Fibroblast of lung (primary cell): ENCODE data around the gene WTAP. TPM values are rescaled to one million over a fixed set of nuclear protein-coding genes. Genes with fewer than 3 reads are reported as not detected.
A peak's percentile ranks its signal among the peaks of the same experiment; 100 is the strongest.

Source experiments
- DNase-seq, 2 donors: peaks; one replicate each; pipeline versions ENCODE4 v3.0.0 to v3.0.0-alpha.2; 2010; ENCODE audit warnings: low read depth in 2 of 2
- H2AFZ ChIP-seq: 2 replicates; pipeline ENCODE4 v1.5.1; 2012; ENCODE audit warnings: low read length, control low read depth, inconsistent platforms
- H3K27ac ChIP-seq: 2 replicates; pipeline ENCODE4 v1.5.1; 2011; ENCODE audit warnings: low read length, control low read depth; ENCODE audit not compliant: insufficient read depth
- H3K27me3 ChIP-seq: 2 replicates; pipeline ENCODE4 v1.5.1; 2011; ENCODE audit warnings: mild to moderate bottlenecking, low read length; ENCODE audit not compliant: control insufficient read depth, insufficient read depth
- H3K36me3 ChIP-seq: 2 replicates; pipeline ENCODE4 v1.5.1; 2011; ENCODE audit warnings: low read length; ENCODE audit not compliant: control insufficient read depth, insufficient read depth
- H3K4me1 ChIP-seq: 2 replicates; pipeline ENCODE4 v1.5.1; 2011; ENCODE audit warnings: low read length; ENCODE audit not compliant: control insufficient read depth, insufficient read depth; ENCODE audit errors: extremely low read depth
- H3K4me2 ChIP-seq: 2 replicates; pipeline ENCODE4 v1.5.1; 2011; ENCODE audit warnings: low read length, control low read depth; ENCODE audit not compliant: insufficient read depth; ENCODE audit errors: extremely low read depth
- H3K4me3 ChIP-seq, 4 experiments: fragments of 200-600 bp in 1 of 4; sonication (generic) in 1 of 4; replicated peaks in 1 of 4; 2 replicates each; pipeline ENCODE4 v1.5.1; 2011 to 2016; ENCODE audit warnings: low read length in 4 of 4, low read depth in 3 of 4, mild to moderate bottlenecking in 3 of 4, control low read depth in 2 of 4, inconsistent platforms in 1 of 4, mixed read lengths in 1 of 4; ENCODE audit not compliant: insufficient read depth in 1 of 4; ENCODE audit errors: control extremely low read depth in 1 of 4
- H3K79me2 ChIP-seq: 2 replicates; pipeline ENCODE4 v1.5.1; 2012; ENCODE audit warnings: mild to moderate bottlenecking, low read length, inconsistent platforms; ENCODE audit not compliant: control insufficient read depth, insufficient read depth
- H3K9ac ChIP-seq: 2 replicates; pipeline ENCODE4 v1.5.1; 2011; ENCODE audit warnings: mild to moderate bottlenecking, low read length, control low read depth; ENCODE audit not compliant: insufficient read depth
- H3K9me3 ChIP-seq: 2 replicates; pipeline ENCODE4 v1.5.1; 2012; ENCODE audit warnings: low read depth, low read length; ENCODE audit not compliant: control insufficient read depth, insufficient read depth
- H4K20me1 ChIP-seq: 2 replicates; pipeline ENCODE4 v1.5.1; 2011; ENCODE audit warnings: low read length; ENCODE audit not compliant: control insufficient read depth, insufficient read depth; ENCODE audit errors: extremely low read depth
- EZH2 ChIP-seq: IDR thresholded peaks from 2 replicates; pipeline ENCODE4 v1.5.1; 2012; ENCODE audit warnings: low read length, control low read depth, mild to moderate bottlenecking; ENCODE audit errors: missing control alignments
- polyA plus RNA-seq, 2 donors: library from polyadenylated mRNA; depleted of rRNA in 1 of 2; stranded (reverse) in 1 of 2; unstranded in 1 of 2; fragments of >200 nt; gene quantifications; 2 replicates each; pipeline ENCODE4 v1.2.1, GENCODE V29; 2011 to 2012; ENCODE audit warnings: missing spikeins in 1 of 2
- total RNA-seq: library from RNA; depleted of rRNA; stranded (reverse); fragments of >200 nt; gene quantifications from 2 replicates; pipeline ENCODE4 v1.2.1, GENCODE V29; 2014
- TF ChIP-seq, protein P1 (sequence below), 2 donors: IDR thresholded peaks in 1 of 2; conservative IDR thresholded peaks in 1 of 2; 1 replicate in 1 of 2; 2 replicates in 1 of 2; pipeline ENCODE4 v1.5.1; 2011 to 2012; ENCODE audit warnings: low read length in 2 of 2, control low read depth in 1 of 2, inconsistent platforms in 1 of 2, low read depth in 1 of 2, mild to moderate bottlenecking in 1 of 2

The WTAP gene
- total and polyA plus RNA-seq, 2 donors (not counting 1 experiment from before 2014, with no cell fraction given): 52.7 to 124 TPM

GRCh38 chr6:159789377-159790148 is 62.3 kb downstream of the WTAP start, which contains the start of gene TCP1:
TCP1 (minus strand) TSS chr6:159789602; CDS start chr6:159789468, 134 bp downstream.
- no peaks in the 10 kb centered on the region for H3K27me3 ChIP-seq
- no peak for TF ChIP-seq EZH2
- TF ChIP-seq, protein P1, sequence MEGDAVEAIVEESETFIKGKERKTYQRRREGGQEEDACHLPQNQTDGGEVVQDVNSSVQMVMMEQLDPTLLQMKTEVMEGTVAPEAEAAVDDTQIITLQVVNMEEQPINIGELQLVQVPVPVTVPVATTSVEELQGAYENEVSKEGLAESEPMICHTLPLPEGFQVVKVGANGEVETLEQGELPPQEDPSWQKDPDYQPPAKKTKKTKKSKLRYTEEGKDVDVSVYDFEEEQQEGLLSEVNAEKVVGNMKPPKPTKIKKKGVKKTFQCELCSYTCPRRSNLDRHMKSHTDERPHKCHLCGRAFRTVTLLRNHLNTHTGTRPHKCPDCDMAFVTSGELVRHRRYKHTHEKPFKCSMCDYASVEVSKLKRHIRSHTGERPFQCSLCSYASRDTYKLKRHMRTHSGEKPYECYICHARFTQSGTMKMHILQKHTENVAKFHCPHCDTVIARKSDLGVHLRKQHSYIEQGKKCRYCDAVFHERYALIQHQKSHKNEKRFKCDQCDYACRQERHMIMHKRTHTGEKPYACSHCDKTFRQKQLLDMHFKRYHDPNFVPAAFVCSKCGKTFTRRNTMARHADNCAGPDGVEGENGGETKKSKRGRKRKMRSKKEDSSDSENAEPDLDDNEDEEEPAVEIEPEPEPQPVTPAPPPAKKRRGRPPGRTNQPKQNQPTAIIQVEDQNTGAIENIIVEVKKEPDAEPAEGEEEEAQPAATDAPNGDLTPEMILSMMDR (conservative IDR thresholded peaks at IDR 0.05 in 1 of 2, IDR thresholded peaks at IDR 0.05 in 1 of 2; ENCODE audit: low read depth in 1 of 2, low read length in 2 of 2): no peak
- H2AFZ ChIP-seq: peak within 1 kb of the TSS; percentile 89
- H3K9me3 ChIP-seq: no peaks in the 10 kb centered on the region
- peak within 1 kb of the TSS; percentile 93 for H3K4me2 ChIP-seq
- peaks cover 80% of the 10 kb centered on the region for H3K79me2 ChIP-seq
- peak within 1 kb of the TSS; percentile 72 to 98 (median 90) for H3K4me3 ChIP-seq
- peaks cover 9% of the 10 kb centered on the region for H3K36me3 ChIP-seq
- H3K4me1 ChIP-seq: peaks cover 14% of the 10 kb centered on the region
- no peaks in the 10 kb centered on the region for H4K20me1 ChIP-seq
- peak within 1 kb of the TSS; percentile 85 for H3K27ac ChIP-seq
- H3K9ac ChIP-seq: peak within 1 kb of the TSS; percentile 95
- peak; percentile 99 to 100 for DNase-seq

GRCh38 chr6:159790149-159790955 is 63.0 kb downstream of the WTAP start, which contains the start of gene MRPL18:
MRPL18 (plus strand) TSS chr6:159790467; CDS start chr6:159790588, 121 bp downstream.
- H3K36me3 ChIP-seq: peaks cover 5% of the 10 kb centered on the region
- no peaks in the 10 kb centered on the region for H3K27me3 ChIP-seq
- TF ChIP-seq EZH2: no peak
- TF ChIP-seq, protein P1 (conservative IDR thresholded peaks at IDR 0.05 in 1 of 2, IDR thresholded peaks at IDR 0.05 in 1 of 2; ENCODE audit: low read depth in 1 of 2, low read length in 2 of 2): no peak
- peak within 1 kb of the TSS; percentile 85 for H3K27ac ChIP-seq
- peak within 1 kb of the TSS; percentile 72 to 98 (median 90) for H3K4me3 ChIP-seq
- H3K9ac ChIP-seq: peak within 1 kb of the TSS; percentile 95
- no peaks in the 10 kb centered on the region for H3K9me3 ChIP-seq
- H3K4me1 ChIP-seq: peaks cover 14% of the 10 kb centered on the region
- H4K20me1 ChIP-seq: no peaks in the 10 kb centered on the region
- peak; percentile 98 to 99 for DNase-seq
- peak within 1 kb of the TSS; percentile 89 for H2AFZ ChIP-seq
- peaks cover 72% of the 10 kb centered on the region for H3K79me2 ChIP-seq
- peak within 1 kb of the TSS; percentile 82 for H3K4me2 ChIP-seq
